ENCODE measurements around the gene CYP1A2.

CYP1A2 gene

DNA sequence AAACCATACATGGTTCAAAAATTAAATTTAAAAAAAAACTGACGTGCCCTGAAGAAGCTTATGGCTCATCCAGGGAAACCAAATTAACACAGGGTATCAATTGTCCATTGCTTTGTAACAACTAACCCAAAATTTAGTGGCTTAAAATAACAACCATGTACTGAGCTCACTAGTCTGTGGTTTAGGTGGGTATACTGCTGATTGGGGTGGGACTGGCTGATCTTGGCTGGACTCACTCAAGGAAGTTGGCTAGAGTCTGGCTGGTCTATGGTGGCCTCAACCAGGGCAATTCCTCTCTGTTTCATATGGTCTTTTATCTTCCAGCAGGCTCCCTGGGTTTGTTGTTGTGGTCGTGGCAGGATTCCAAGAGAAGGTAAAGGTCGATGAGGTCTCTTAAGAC is 38.8 kb upstream of the CYP1A2 start:
- H3K4me3 ChIP-seq (ENCODE audit: low read depth, low read length), result no peak overlapping the region
- H3K27ac ChIP-seq (ENCODE audit: extremely low read depth, low read depth, low read length), result no peak overlapping the region
- TF ChIP-seq ZNF530 (tag by site-specific recombination; IDR thresholded peaks at IDR 0.05; ENCODE audit: low read depth), result no peak
- TF ChIP-seq OVOL3 (tag by site-specific recombination; IDR thresholded peaks at IDR 0.05), result no peak
- no peak for TF ChIP-seq ZBTB1 (tag by site-specific recombination; IDR thresholded peaks at IDR 0.05)
- TF ChIP-seq ZBTB8A (tag by site-specific recombination; IDR thresholded peaks at IDR 0.05), result no peak
- no peaks in the 10 kb centered on the region for H3K36me3 ChIP-seq (ENCODE audit: control insufficient read depth in 2 of 2, insufficient read depth in 1 of 2, low read length in 2 of 2)
- POLR2A ChIA-PET, result no interaction called here
- CTCF ChIA-PET, result interaction anchor here (0.6 to 0.7 kb wide), 4 partner anchors 20 to 812 kb away, joined by 3 to 4 read pairs (median 4); no protein-coding TSS in a partner anchor
- no peaks in the 10 kb centered on the region for H3K9me3 ChIP-seq (ENCODE audit: control insufficient read depth, insufficient read depth, low read depth, low read length)
- H3K4me1 ChIP-seq (ENCODE audit: control insufficient read depth, insufficient read depth, low read length), result no peaks in the 10 kb centered on the region

- no peak overlapping the region for H3K27ac ChIP-seq (ENCODE audit: extremely low read depth, low read depth, low read length)
- no peaks in the 10 kb centered on the region for H3K36me3 ChIP-seq (ENCODE audit: control insufficient read depth in 2 of 2, insufficient read depth in 1 of 2, low read length in 2 of 2)
- no peaks in the 10 kb centered on the region for H3K9me3 ChIP-seq (ENCODE audit: control insufficient read depth, insufficient read depth, low read depth, low read length)
- POLR2A ChIA-PET, result no interaction called here
- TF ChIP-seq ZBTB48 (tag by site-specific recombination; IDR thresholded peaks at IDR 0.05) (no peak), ZNF138 (tag by site-specific recombination; IDR thresholded peaks at IDR 0.05; ENCODE audit: borderline replicate concordance) (no peak), ZNF837 (tag by site-specific recombination; IDR thresholded peaks at IDR 0.05) (no peak), PRDM1 (tag by site-specific recombination; IDR thresholded peaks at IDR 0.05) (no peak), ZNF610 (tag by site-specific recombination; IDR thresholded peaks at IDR 0.05; ENCODE audit: borderline replicate concordance) (no peak), ZNF335 (tag by site-specific recombination; conservative IDR thresholded peaks at IDR 0.05) (no peak), KLF10 (tag by site-specific recombination; IDR thresholded peaks at IDR 0.05) (no peak), ZNF416 (tag by site-specific recombination; IDR thresholded peaks at IDR 0.05) (no peak), ZNF155 (tag by site-specific recombination; IDR thresholded peaks at IDR 0.05) (no peak), SP3 (tag by site-specific recombination; IDR thresholded peaks at IDR 0.05) (no peak), KLF8 (tag by site-specific recombination; IDR thresholded peaks at IDR 0.05) (no peak), AEBP2 (tag by site-specific recombination; IDR thresholded peaks at IDR 0.05; ENCODE audit: borderline replicate concordance) (no peak)
- TF ChIP-seq, protein P1, sequence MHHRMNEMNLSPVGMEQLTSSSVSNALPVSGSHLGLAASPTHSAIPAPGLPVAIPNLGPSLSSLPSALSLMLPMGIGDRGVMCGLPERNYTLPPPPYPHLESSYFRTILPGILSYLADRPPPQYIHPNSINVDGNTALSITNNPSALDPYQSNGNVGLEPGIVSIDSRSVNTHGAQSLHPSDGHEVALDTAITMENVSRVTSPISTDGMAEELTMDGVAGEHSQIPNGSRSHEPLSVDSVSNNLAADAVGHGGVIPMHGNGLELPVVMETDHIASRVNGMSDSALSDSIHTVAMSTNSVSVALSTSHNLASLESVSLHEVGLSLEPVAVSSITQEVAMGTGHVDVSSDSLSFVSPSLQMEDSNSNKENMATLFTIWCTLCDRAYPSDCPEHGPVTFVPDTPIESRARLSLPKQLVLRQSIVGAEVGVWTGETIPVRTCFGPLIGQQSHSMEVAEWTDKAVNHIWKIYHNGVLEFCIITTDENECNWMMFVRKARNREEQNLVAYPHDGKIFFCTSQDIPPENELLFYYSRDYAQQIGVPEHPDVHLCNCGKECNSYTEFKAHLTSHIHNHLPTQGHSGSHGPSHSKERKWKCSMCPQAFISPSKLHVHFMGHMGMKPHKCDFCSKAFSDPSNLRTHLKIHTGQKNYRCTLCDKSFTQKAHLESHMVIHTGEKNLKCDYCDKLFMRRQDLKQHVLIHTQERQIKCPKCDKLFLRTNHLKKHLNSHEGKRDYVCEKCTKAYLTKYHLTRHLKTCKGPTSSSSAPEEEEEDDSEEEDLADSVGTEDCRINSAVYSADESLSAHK (tag by site-specific recombination; IDR thresholded peaks at IDR 0.05), result no peak
- CTCF ChIA-PET, result interaction anchor here (0.6 kb wide), 1 partner anchor 21 kb away, joined by 3 read pairs; no protein-coding TSS in a partner anchor
- no peak overlapping the region for H3K4me3 ChIP-seq (ENCODE audit: low read depth, low read length)
- no peaks in the 10 kb centered on the region for H3K4me1 ChIP-seq (ENCODE audit: control insufficient read depth, insufficient read depth, low read length)
Observed at GRCh38 chr15:74710319-74711094, 38.1 kb upstream of the CYP1A2 start.

GRCh38 chr15:74712311-74712710 is 36.3 kb upstream of the CYP1A2 start:
- H3K4me3 ChIP-seq (ENCODE audit: low read depth, low read length), result no peak overlapping the region
- POLR2A ChIA-PET, result no interaction called here
- H3K9me3 ChIP-seq (ENCODE audit: control insufficient read depth, insufficient read depth, low read depth, low read length), result no peaks in the 10 kb centered on the region
- no peaks in the 10 kb centered on the region for H3K4me1 ChIP-seq (ENCODE audit: control insufficient read depth, insufficient read depth, low read length)
- H3K27ac ChIP-seq (ENCODE audit: extremely low read depth, low read depth, low read length), result no peak overlapping the region
- CTCF ChIA-PET, result interaction anchor here (0.6 kb wide), 1 partner anchor 10 kb away, joined by 3 read pairs; no protein-coding TSS in a partner anchor
- H3K36me3 ChIP-seq (ENCODE audit: control insufficient read depth in 2 of 2, insufficient read depth in 1 of 2, low read length in 2 of 2), result no peaks in the 10 kb centered on the region
- TF ChIP-seq ZNF121 (tag by site-specific recombination; IDR thresholded peaks at IDR 0.05) (no peak), ZNF701 (tag by site-specific recombination; IDR thresholded peaks at IDR 0.05) (no peak), WT1 (tag by site-specific recombination; IDR thresholded peaks at IDR 0.05) (no peak), ZNF571 (tag by site-specific recombination; IDR thresholded peaks at IDR 0.05) (no peak), KLF16 (tag by site-specific recombination; IDR thresholded peaks at IDR 0.05) (no peak), ZNF561 (tag by site-specific recombination; IDR thresholded peaks at IDR 0.05; ENCODE audit: borderline replicate concordance) (no peak), SALL2 (tag by site-specific recombination; IDR thresholded peaks at IDR 0.05; ENCODE audit: borderline replicate concordance) (no peak), ZNF600 (tag by site-specific recombination; IDR thresholded peaks at IDR 0.05) (no peak), MZF1 (tag by site-specific recombination; IDR thresholded peaks at IDR 0.05; ENCODE audit: borderline replicate concordance) (no peak), ZNF10 (tag by site-specific recombination; IDR thresholded peaks at IDR 0.05) (no peak), ZNF501 (tag by site-specific recombination; IDR thresholded peaks at IDR 0.05) (no peak)
- TF ChIP-seq, protein P2, sequence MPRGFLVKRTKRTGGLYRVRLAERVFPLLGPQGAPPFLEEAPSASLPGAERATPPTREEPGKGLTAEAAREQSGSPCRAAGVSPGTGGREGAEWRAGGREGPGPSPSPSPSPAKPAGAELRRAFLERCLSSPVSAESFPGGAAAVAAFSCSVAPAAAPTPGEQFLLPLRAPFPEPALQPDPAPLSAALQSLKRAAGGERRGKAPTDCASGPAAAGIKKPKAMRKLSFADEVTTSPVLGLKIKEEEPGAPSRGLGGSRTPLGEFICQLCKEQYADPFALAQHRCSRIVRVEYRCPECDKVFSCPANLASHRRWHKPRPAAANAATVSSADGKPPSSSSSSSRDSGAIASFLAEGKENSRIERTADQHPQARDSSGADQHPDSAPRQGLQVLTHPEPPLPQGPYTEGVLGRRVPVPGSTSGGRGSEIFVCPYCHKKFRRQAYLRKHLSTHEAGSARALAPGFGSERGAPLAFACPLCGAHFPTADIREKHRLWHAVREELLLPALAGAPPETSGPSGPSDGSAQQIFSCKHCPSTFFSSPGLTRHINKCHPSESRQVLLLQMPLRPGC (tag by site-specific recombination; IDR thresholded peaks at IDR 0.05), result no peak

All from HEK293 (cell line).